NCI-H2196 (cell line): ENCODE measurements around the gene DHX15.
A peak's percentile ranks its signal among the peaks of the same experiment; 100 is the strongest.

Experiments
- DNase-seq: peaks from one replicate; lab custom pipeline; 2025; ENCODE audit not compliant: unreplicated experiment; lab: John Stamatoyannopoulos, UW

The DHX15 gene

GRCh38 chr4:24584211-24584850, at the start of gene DHX15:
Gene DHX15, minus strand, starts transcription at chr4:24584554. Its CDS starts 161 bp downstream, at chr4:24584393.
- peak; percentile 96 for DNase-seq

GRCh38 chr4:24632011-24632410, 47.7 kb upstream of the DHX15 start:
- no peak for DNase-seq

- no peak for DNase-seq
Measured at GRCh38 chr4:24630937-24631336, 46.6 kb upstream of the DHX15 start.

- DNase-seq, result no peak
Measured at GRCh38 chr4:24625091-24625490, 40.7 kb upstream of the DHX15 start.

- DNase-seq, result no peak
Measured at GRCh38 chr4:24624381-24624780, 40.0 kb upstream of the DHX15 start.

- no peak for DNase-seq
Measured at GRCh38 chr4:24622146-24622834, 37.9 kb upstream of the DHX15 start.

GRCh38 chr4:24615977-24616376, 31.6 kb upstream of the DHX15 start:
- no peak for DNase-seq

- no peak for DNase-seq
Measured at GRCh38 chr4:24614881-24615280, 30.5 kb upstream of the DHX15 start.

- DNase-seq, result no peak
Measured at GRCh38 chr4:24613502-24613901, 29.1 kb upstream of the DHX15 start.

- DNase-seq, result no peak
Measured at GRCh38 chr4:24611575-24611974, 27.2 kb upstream of the DHX15 start.

GRCh38 chr4:24607334-24607733, 23.0 kb upstream of the DHX15 start:
- DNase-seq, result no peak

GRCh38 chr4:24605216-24605615, 20.9 kb upstream of the DHX15 start:
- DNase-seq, result no peak

GRCh38 chr4:24604558-24605214, 20.3 kb upstream of the DHX15 start:
- no peak for DNase-seq

GRCh38 chr4:24603343-24603742, 19.0 kb upstream of the DHX15 start:
- no peak for DNase-seq

- no peak for DNase-seq
Measured at GRCh38 chr4:24601121-24601520, 16.8 kb upstream of the DHX15 start.

GRCh38 chr4:24599275-24599674, 14.9 kb upstream of the DHX15 start:
- no peak for DNase-seq

- DNase-seq, result no peak
Measured at GRCh38 chr4:24598025-24598424, 13.7 kb upstream of the DHX15 start.

GRCh38 chr4:24595659-24596058, 11.3 kb upstream of the DHX15 start:
- DNase-seq, result no peak

GRCh38 chr4:24594887-24595286, 10.5 kb upstream of the DHX15 start:
- no peak for DNase-seq

- DNase-seq, result no peak
Measured at GRCh38 chr4:24589448-24589847, 5.1 kb upstream of the DHX15 start.

- no peak for DNase-seq
Measured at GRCh38 chr4:24588216-24588954, 4.0 kb upstream of the DHX15 start.
